H1 (cell line): ENCODE results near the gene THTPA. TPM values are rescaled to one million over a fixed set of nuclear protein-coding genes. Genes with fewer than 3 reads are reported as not detected.

ENCODE experiments used
- CTCF ChIA-PET: fragments of 300-600 bp; sonication (Branson Sonifier 250); formaldehyde crosslinking; loops from one replicate; lab custom pipeline; 2021; ENCODE audit not compliant: partially characterized antibody; lab: Charles Lee
- POLR2A ChIA-PET: fragments of 300-600 bp; sonication (Branson Sonifier 250); formaldehyde crosslinking; loops from one replicate; lab custom pipeline; 2021; ENCODE audit warnings: inconsistent platforms; ENCODE audit not compliant: partially characterized antibody; lab: Charles Lee
- DNase-seq, 2 experiments: peaks; one replicate each; pipeline versions ENCODE4 v3.0.0 to v3.0.0-alpha.2; 2010 to 2022; ENCODE audit warnings: low spot score in 2 of 2, low read depth in 1 of 2, mixed read lengths in 1 of 2
- FAIRE-seq: peaks from 2 replicates; lab custom pipeline; 2011; peaks lifted over from hg19 to GRCh38; lab: Jason Lieb, UNC
- H2AFZ ChIP-seq: 2 replicates; pipeline ENCODE4 v1.8.1; 2012; ENCODE audit warnings: low read length, inconsistent platforms
- H2AK5ac ChIP-seq: 2 replicates; pipeline ENCODE4 v1.6.1; 2013; ENCODE audit warnings: low read depth, low read length
- H2BK120ac ChIP-seq: replicated peaks from 2 replicates; pipeline ENCODE3; 2013; ENCODE audit warnings: low read depth, low read length, inconsistent platforms
- H2BK12ac ChIP-seq: 2 replicates; pipeline ENCODE4 v1.6.1; 2013; ENCODE audit warnings: low read depth, low read length
- H2BK15ac ChIP-seq: 2 replicates; pipeline ENCODE4 v1.6.1; 2013; ENCODE audit warnings: low read length
- H2BK20ac ChIP-seq: 2 replicates; pipeline ENCODE4 v1.6.1; 2013; ENCODE audit warnings: low read length
- H2BK5ac ChIP-seq: 2 replicates; pipeline ENCODE4 v1.6.1; 2013; ENCODE audit warnings: low read depth, low read length
- H3K14ac ChIP-seq: 2 replicates; pipeline ENCODE4 v1.6.1; 2013; ENCODE audit warnings: inconsistent platforms; ENCODE audit not compliant: insufficient read length
- H3K18ac ChIP-seq: 2 replicates; pipeline ENCODE4 v1.6.1; 2013; ENCODE audit warnings: low read length; ENCODE audit errors: extremely low read depth
- H3K23ac ChIP-seq: 2 replicates; pipeline ENCODE4 v1.6.1; 2013; ENCODE audit warnings: inconsistent platforms; ENCODE audit not compliant: insufficient read length
- H3K23me2 ChIP-seq: 2 replicates; pipeline ENCODE4 v1.6.1; 2013; ENCODE audit warnings: low read depth, low read length
- H3K27ac ChIP-seq: 2 replicates; pipeline ENCODE4 v1.6.1; 2011; ENCODE audit warnings: low read depth, low read length, inconsistent platforms
- H3K27me3 ChIP-seq, 4 experiments: replicated peaks in 1 of 4; 1 replicate in 1 of 4; 2 replicates in 3 of 4; pipeline versions ENCODE4 v1.6.1 to v1.8.1; 2011 to 2013; ENCODE audit warnings: low read length in 3 of 4, mild to moderate bottlenecking in 3 of 4, inconsistent platforms in 2 of 4, mixed read lengths in 2 of 4, moderate library complexity in 1 of 4; ENCODE audit not compliant: control insufficient read depth in 3 of 4, insufficient read depth in 3 of 4; ENCODE audit errors: extremely low read depth in 1 of 4
- H3K36me3 ChIP-seq, 4 experiments: 2 replicates each; pipeline versions ENCODE4 v1.6.1 to v1.8.1; 2011 to 2013; ENCODE audit warnings: mild to moderate bottlenecking in 4 of 4, low read length in 3 of 4, moderate library complexity in 2 of 4, control low read depth in 1 of 4, inconsistent platforms in 1 of 4; ENCODE audit not compliant: insufficient read depth in 4 of 4, control insufficient read depth in 2 of 4
- H3K4ac ChIP-seq: replicated peaks from 2 replicates; pipeline ENCODE3; 2013; ENCODE audit warnings: low read length, low read depth, mixed read lengths, inconsistent platforms; ENCODE audit not compliant: insufficient read length
- H3K4me1 ChIP-seq, 4 experiments: replicated peaks in 1 of 4; 1 replicate in 1 of 4; 2 replicates in 3 of 4; pipeline versions ENCODE4 v1.6.1 to v1.8.1; 2011 to 2013; ENCODE audit warnings: low read length in 3 of 4, inconsistent platforms in 2 of 4, mixed read lengths in 1 of 4; ENCODE audit not compliant: insufficient read depth in 4 of 4, control insufficient read depth in 3 of 4
- H3K4me2 ChIP-seq, 2 experiments: 2 replicates each; pipeline versions ENCODE4 v1.6.1 to v1.8.1; 2011 to 2013; ENCODE audit warnings: low read depth in 2 of 2, low read length in 2 of 2, control low read depth in 1 of 2, inconsistent platforms in 1 of 2, mild to moderate bottlenecking in 1 of 2; ENCODE audit not compliant: insufficient read depth in 1 of 2
- H3K4me3 ChIP-seq, 4 experiments: fragments of 200-600, 300-600 bp in 1 of 4; sonication (generic), shearing (Covaris generic), sonication (Bioruptor Twin) in 1 of 4; 2 replicates each; pipeline versions ENCODE4 v1.5.1 to v1.8.1; 2011 to 2016; ENCODE audit warnings: low read length in 4 of 4, low read depth in 3 of 4, control low read depth in 2 of 4, inconsistent platforms in 2 of 4, mild to moderate bottlenecking in 2 of 4, mixed read lengths in 1 of 4, moderate library complexity in 1 of 4; ENCODE audit not compliant: insufficient read depth in 2 of 4; ENCODE audit errors: extremely low read depth in 1 of 4
- H3K56ac ChIP-seq: replicated peaks from 2 replicates; pipeline ENCODE3; 2013; ENCODE audit warnings: low read depth, mild to moderate bottlenecking, mixed read lengths, low read length, inconsistent platforms; ENCODE audit not compliant: insufficient read length
- H3K79me1 ChIP-seq: 2 replicates; pipeline ENCODE4 v1.6.1; 2013; ENCODE audit warnings: low read depth, low read length, control low read depth
- H3K79me2 ChIP-seq, 2 experiments: 2 replicates each; pipeline versions ENCODE4 v1.6.1 to v1.8.1; 2012 to 2013; ENCODE audit warnings: low read length in 2 of 2, mild to moderate bottlenecking in 2 of 2, inconsistent platforms in 1 of 2; ENCODE audit not compliant: insufficient read depth in 2 of 2, control insufficient read depth in 1 of 2
- H3K9ac ChIP-seq, 4 experiments: replicated peaks in 1 of 4; 1 replicate in 1 of 4; 2 replicates in 3 of 4; pipeline versions ENCODE4 v1.6.1 to v1.8.1; 2011 to 2013; ENCODE audit warnings: low read depth in 3 of 4, low read length in 3 of 4, control low read depth in 2 of 4, mild to moderate bottlenecking in 2 of 4, moderate library complexity in 2 of 4, inconsistent platforms in 1 of 4; ENCODE audit errors: extremely low read depth in 1 of 4
- H3K9me3 ChIP-seq, 2 experiments: 2 replicates each; pipeline versions ENCODE4 v1.6.1 to v1.8.1; 2012 to 2013; ENCODE audit warnings: mild to moderate bottlenecking in 2 of 2, moderate library complexity in 2 of 2, control low read depth in 1 of 2, inconsistent platforms in 1 of 2, low read depth in 1 of 2, low read length in 1 of 2, mixed read lengths in 1 of 2; ENCODE audit not compliant: insufficient read depth in 2 of 2
- H4K20me1 ChIP-seq, 2 experiments: replicated peaks in 1 of 2; 2 replicates each; pipeline versions ENCODE3 to v1.8.1; 2011 to 2013; ENCODE audit warnings: inconsistent platforms in 2 of 2, low read length in 2 of 2, mild to moderate bottlenecking in 1 of 2; ENCODE audit not compliant: insufficient read depth in 2 of 2, control insufficient read depth in 1 of 2
- H4K5ac ChIP-seq: 2 replicates; pipeline ENCODE4 v1.6.1; 2013; ENCODE audit warnings: low read length, low read depth, mixed read lengths, inconsistent platforms; ENCODE audit not compliant: insufficient read length
- H4K8ac ChIP-seq: 2 replicates; pipeline ENCODE4 v1.8.0; 2013; ENCODE audit warnings: mild to moderate bottlenecking, moderate library complexity, low read length, inconsistent platforms; ENCODE audit not compliant: insufficient read depth; ENCODE audit errors: extremely low read depth
- H4K91ac ChIP-seq: replicated peaks from 2 replicates; pipeline ENCODE3; 2013; ENCODE audit warnings: low read length, mixed read lengths, inconsistent platforms; ENCODE audit not compliant: insufficient read length
- EZH2 ChIP-seq: fragments of 200-600 bp; sonication (generic); IDR thresholded peaks from 2 replicates; pipeline ENCODE4 v1.7.1; 2012; ENCODE audit warnings: low read depth, mild to moderate bottlenecking, moderate library complexity, low read length, inconsistent platforms; ENCODE audit not compliant: severe bottlenecking
- PHF8 ChIP-seq: fragments of 200-600 bp; sonication (generic); conservative IDR thresholded peaks from 2 replicates; pipeline ENCODE4 v1.7.1; 2012; ENCODE audit warnings: low read depth, mild to moderate bottlenecking, inconsistent platforms, low read length, moderate library complexity
- SIN3A ChIP-seq, 2 experiments: IDR thresholded peaks in 1 of 2; conservative IDR thresholded peaks in 1 of 2; 2 replicates each; pipeline ENCODE4 v1.6.1; 2011 to 2012; ENCODE audit warnings: low read length in 2 of 2, improper control_type of control experiment in 1 of 2, low read depth in 1 of 2, mild to moderate bottlenecking in 1 of 2
- SP1 ChIP-seq: IDR thresholded peaks from 2 replicates; pipeline ENCODE4 v1.6.1; 2011; ENCODE audit warnings: low read depth, low read length
- SP2 ChIP-seq: IDR thresholded peaks from 2 replicates; pipeline ENCODE4 v1.6.1; 2012; ENCODE audit warnings: mild to moderate bottlenecking, low read length, inconsistent platforms
- SP4 ChIP-seq: IDR thresholded peaks from 2 replicates; pipeline ENCODE4 v1.6.1; 2012; ENCODE audit warnings: low read length, inconsistent platforms
- SRF ChIP-seq: IDR thresholded peaks from 2 replicates; pipeline ENCODE4 v1.6.1; 2011; ENCODE audit warnings: mild to moderate bottlenecking, low read depth, low read length, moderate library complexity
- SUZ12 ChIP-seq: fragments of 200-600 bp; sonication (generic); IDR thresholded peaks from 2 replicates; pipeline ENCODE4 v1.6.1; 2012; ENCODE audit warnings: mild to moderate bottlenecking, inconsistent platforms, low read length, moderate library complexity, mixed read lengths
- WGBS, 2 experiments: shearing (Covaris generic) in 1 of 2; methylation state at CpG; one replicate each; pipeline versions ENCODE4 v1.1.6 to v1.1.7; 2013 to 2015; ENCODE audit warnings: low lambda C conversion rate in 2 of 2, mixed read lengths in 2 of 2, inconsistent platforms in 1 of 2, low coverage in 1 of 2, missing lambda C conversion rate in 1 of 2; ENCODE audit not compliant: insufficient replicate concordance in 2 of 2, insufficient coverage in 1 of 2, insufficient read length in 1 of 2; ENCODE audit errors: extremely low coverage in 1 of 2, missing lambda C conversion rate in 1 of 2; 5-methylcytosine and 5-hydroxymethylcytosine counted together
- long read RNA-seq, 2 experiments: library from RNA in 1 of 2; library from capped mRNA in 1 of 2; stranded (forward); transcript quantifications; one replicate each; pipeline ENCODE4 v2.0.0, GENCODE V29; 2021; ENCODE audit warnings: inconsistent platforms in 1 of 2
- polyA minus RNA-seq, 3 experiments: library from RNA; depleted of rRNA, polyadenylated mRNA; stranded (reverse); fragments of >200 nt; gene quantifications; 1 replicate in 2 of 3; 2 replicates in 1 of 3; pipeline ENCODE4 v1.2.3, GENCODE V29; 2011
- polyA plus RNA-seq, 7 experiments: library from polyadenylated mRNA; depleted of rRNA in 3 of 7; stranded (reverse) in 5 of 7; unstranded in 2 of 7; fragments of >200 nt in 5 of 7; fragments of 200-250 nt in 2 of 7; gene quantifications; 1 replicate in 5 of 7; 2 replicates in 1 of 7; 4 replicates in 1 of 7; pipeline versions ENCODE4 v1.2.1 to v1.2.3, GENCODE V29; 2011 to 2013; ENCODE audit warnings: missing spikeins in 2 of 7, mixed read lengths in 2 of 7
- total RNA-seq: library from RNA; stranded (reverse); fragmentation: NEBNext Ultra II Directional; extraction: Animal tissue kit (Norgen Biotek cat#: 25700); gene quantifications from 2 replicates; pipeline ENCODE4 v1.2.1, GENCODE V29; 2021

THTPA gene
- total RNA-seq (14.8 and 16.6 TPM in 2 replicates), polyA plus RNA-seq (2011; rRNA removed) (19.0 and 23.4 TPM in 2 replicates), polyA minus RNA-seq (2011; rRNA and poly(A)+ RNA removed) (16.4 and 30.4 TPM in 2 replicates)
- 16.2 TPM for polyA plus RNA-seq (2011; cell fraction: cytosol; rRNA removed)
- 16.0 TPM for polyA plus RNA-seq (2011; cell fraction: nucleus; rRNA removed)
- 14.7 to 21.8 TPM (median 19.2 TPM) in 4 replicates for polyA plus RNA-seq (2012, experiment 1 of 2)
- 25.1 TPM for polyA plus RNA-seq (2012, experiment 2 of 2)
- polyA plus RNA-seq (2013, experiment 1 of 2): 7.0 TPM
- polyA plus RNA-seq (2013, experiment 2 of 2): 8.4 TPM
- polyA minus RNA-seq (2011; cell fraction: cytosol; rRNA and poly(A)+ RNA removed): 6.2 TPM
- 14.0 TPM for polyA minus RNA-seq (2011; cell fraction: nucleus; rRNA and poly(A)+ RNA removed)
- long read RNA-seq, experiment 1, transcript THTPA-205 (2 exons, 571 nt): major isoform, 5 of 13 reads
- long read RNA-seq, experiment 1, partial matches to known transcripts: 0 of 13 reads
- long read RNA-seq, experiment 1, other reads (novel, unspliced or antisense): 2 of 13 reads
- long read RNA-seq, experiment 2, partial matches to known transcripts: 0 of 3 reads
- long read RNA-seq, experiment 2, other reads (novel, unspliced or antisense): 1 of 3 reads

GRCh38 chr14:23555882-23556699 is at the start of gene THTPA:
TSS of gene THTPA (plus strand) at chr14:23556271. CDS start at chr14:23556758, 487 bp downstream.
- Histone ChIP-seq H3K23me2 (peaks cover 8% of the 10 kb centered on the region), H2BK12ac (peak within 1 kb of the TSS; percentile 39; the same call in 1 of the 2 replicates), H3K4me1 (peaks cover 0 to 19% (median 11%) of the 10 kb centered on the region in 4 experiments; a peak in 6 of 7 replicates), H3K4me2 (peak within 1 kb of the TSS; percentile 80 to 93), H4K5ac (peak within 1 kb of the TSS; percentile 94), H2BK5ac (peak within 1 kb of the TSS; percentile 93), H3K79me1 (0 out of 2 replicates have a peak, but pooled peaks cover 7% of the 10 kb centered on the region), H2BK15ac (no peak within 1 kb of the TSS), H3K9ac (peak within 1 kb of the TSS; percentile 55 to 80 (median 68)), H3K9me3 (no peaks in the 10 kb centered on the region), H2AFZ (no peak within 1 kb of the TSS), H2AK5ac (no peak within 1 kb of the TSS), H4K8ac (peak within 1 kb of the TSS; percentile 90), H4K20me1 (peaks cover 0 to 3% of the 10 kb centered on the region in 2 experiments), H2BK120ac (no peak within 1 kb of the TSS), H3K18ac (peak within 1 kb of the TSS; percentile 99), H3K4me3 (peak within 1 kb of the TSS; percentile 56 to 87 (median 80)), H3K4ac (peak within 1 kb of the TSS; percentile 82), H3K36me3 (peaks cover 5 to 18% (median 5%) of the 10 kb centered on the region in 4 experiments; a peak in 7 of 8 replicates), H3K14ac (no peak within 1 kb of the TSS), H3K56ac (peak within 1 kb of the TSS; percentile 63), H3K79me2 (peaks cover 0 to 19% of the 10 kb centered on the region in 2 experiments; a peak in 2 of 4 replicates), H3K23ac (no peak within 1 kb of the TSS), H3K27ac (peak within 1 kb of the TSS; percentile 56; the same call in 1 of the 2 replicates), H3K27me3 (no peaks in the 10 kb centered on the region), H4K91ac (peak within 1 kb of the TSS; percentile 92), H2BK20ac (no peak within 1 kb of the TSS)
- DNase-seq (peak in 1 of 2 experiments; percentile 95), FAIRE-seq (no peak)
- ChIA-PET POLR2A (interaction anchor here (0.7 to 52.7 kb wide), 7 partner anchors 11 to 639 kb away, joined by 3 to 1523 read pairs (median 4); partner anchors contain the start of genes AP1G2, NGDN, TM9SF1 and ZFHX2), CTCF (interaction anchor here (1.0 to 70.5 kb wide), 4 partner anchors 28 to 210 kb away, joined by 4 to 2092 read pairs (median 688); partner anchors contain the start of gene NGDN)
- 7% methylated on average over 54 of the region's 54 CpGs; no CpG with 5 or more reads in 1 of the 2 experiments for WGBS, 2 experiments
- TF ChIP-seq SP2 (no peak), SIN3A (conservative IDR thresholded peaks at IDR 0.05 in 1 of 2, IDR thresholded peaks at IDR 0.05 in 1 of 2; ENCODE audit: low read depth in 1 of 2, low read length in 2 of 2) (peak in 1 of 2 experiments; percentile 91; a peak in 1 of 4 replicates), SP4 (no peak; the same call in 1 of the 2 replicates), EZH2 (no peak), PHF8 (peak; percentile 82), SUZ12 (no peak), SP1 (no peak), SRF (no peak)
